Spinal cord (tissue), 10 donors: ENCODE data around the gene CLTB. TPM values are rescaled to one million over a fixed set of nuclear protein-coding genes. Genes with fewer than 3 reads are reported as not detected.
"Not testable (repeated sequence)": the region's sequence is repeated elsewhere in the genome, so short reads cannot be mapped to it uniquely, and the experiment has no call there.

Experiments used
- DNase-seq, 6 donors: peaks; one replicate each; pipeline versions ENCODE4 v3.0.0 to v3.0.0-alpha.2; 2013 to 2015; ENCODE audit warnings: low spot score in 6 of 6, low read depth in 4 of 6
- H3K27ac ChIP-seq: one replicate; pipeline ENCODE4 v1.5.1; 2013; ENCODE audit warnings: low read depth, low read length, control low read depth
- H3K27me3 ChIP-seq: one replicate; pipeline ENCODE4 v1.6.1; 2013; ENCODE audit warnings: low read length; ENCODE audit not compliant: control insufficient read depth, insufficient read depth
- H3K36me3 ChIP-seq: one replicate; pipeline ENCODE4 v1.6.1; 2013; ENCODE audit warnings: low read length; ENCODE audit not compliant: control insufficient read depth, insufficient read depth
- H3K4me1 ChIP-seq: one replicate; pipeline ENCODE4 v1.6.1; 2013; ENCODE audit warnings: low read length; ENCODE audit not compliant: control insufficient read depth, insufficient read depth
- H3K4me3 ChIP-seq: one replicate; pipeline ENCODE4 v1.5.1; 2013; ENCODE audit warnings: low read depth, low read length, control low read depth
- H3K9me3 ChIP-seq: one replicate; pipeline ENCODE4 v1.6.1; 2013; ENCODE audit warnings: low read length; ENCODE audit not compliant: control insufficient read depth, insufficient read depth
- WGBS: methylation state at CpG from one replicate; pipeline ENCODE4 v1.1.5; 2013; ENCODE audit warnings: missing lambda C conversion rate; ENCODE audit not compliant: insufficient coverage; 5-methylcytosine and 5-hydroxymethylcytosine counted together
- polyA plus RNA-seq, 2 donors: library from polyadenylated mRNA; unstranded; fragments of 120-200 nt; gene quantifications; one replicate each; pipeline ENCODE4 v1.2.1, GENCODE V29; 2013; ENCODE audit not compliant: insufficient read length in 2 of 2
- total RNA-seq, 2 donors: library from RNA; depleted of rRNA in 1 of 2; stranded (reverse); fragments of 120-200 nt in 1 of 2; fragments of >200 nt in 1 of 2; gene quantifications; one replicate each; pipeline versions ENCODE4 v1.2.3 to v1.2.4, GENCODE V29; 2013 to 2014
- donor health status: healthy.

Gene CLTB
- total and polyA plus RNA-seq, 4 donors: 70.8 to 191 (median 160) TPM

GRCh38 chr5:176415240-176415951, 943 bp downstream of the CLTB start:
- H3K27me3 ChIP-seq: no peaks in the 10 kb centered on the region
- DNase-seq: peak in 1 of 6 donors; percentile 36
- peaks cover 31% of the 10 kb centered on the region for H3K4me1 ChIP-seq
- H3K4me3 ChIP-seq: peak overlapping the region; percentile 52
- WGBS: 66% methylated on average over 5 of the region's 13 CpGs
- peaks cover 19% of the 10 kb centered on the region for H3K36me3 ChIP-seq
- H3K27ac ChIP-seq: peak overlapping the region; percentile 61
- H3K9me3 ChIP-seq: no peaks in the 10 kb centered on the region

GRCh38 chr5:176414704-176415103, 1.6 kb downstream of the CLTB start:
- DNase-seq: no peak
- Histone ChIP-seq H3K9me3 (no peaks in the 10 kb centered on the region), H3K27me3 (no peaks in the 10 kb centered on the region), H3K36me3 (peaks cover 25% of the 10 kb centered on the region), H3K27ac (no peak overlapping the region), H3K4me3 (peak overlapping the region; percentile 52), H3K4me1 (peaks cover 31% of the 10 kb centered on the region)
- whole genome bisulfite sequencing: 100% methylated on average over 1 of the region's 3 CpGs

GRCh38 chr5:176413709-176414191, 2.6 kb downstream of the CLTB start:
- WGBS: 68% methylated on average over 6 of the region's 7 CpGs
- Histone ChIP-seq H3K27ac (peak overlapping the region; percentile 2), H3K27me3 (no peaks in the 10 kb centered on the region), H3K9me3 (no peaks in the 10 kb centered on the region), H3K4me3 (no peak overlapping the region), H3K36me3 (peaks cover 34% of the 10 kb centered on the region), H3K4me1 (peaks cover 31% of the 10 kb centered on the region)
- no peak for DNase-seq

- Histone ChIP-seq H3K4me3 (no peak overlapping the region), H3K4me1 (peaks cover 31% of the 10 kb centered on the region), H3K9me3 (no peaks in the 10 kb centered on the region), H3K36me3 (peaks cover 39% of the 10 kb centered on the region), H3K27ac (peak overlapping the region; percentile 2), H3K27me3 (no peaks in the 10 kb centered on the region)
- 90% methylated on average over 2 of the region's 2 CpGs for WGBS
- DNase-seq: peak in 1 of 6 donors; percentile 36
Measured at GRCh38 chr5:176413255-176413565, 3.1 kb downstream of the CLTB start.

- H3K4me1 ChIP-seq: peaks cover 31% of the 10 kb centered on the region
- peaks cover 44% of the 10 kb centered on the region for H3K36me3 ChIP-seq
- no peaks in the 10 kb centered on the region for H3K27me3 ChIP-seq
- 87% methylated on average over 8 of the region's 10 CpGs for WGBS
- no peaks in the 10 kb centered on the region for H3K9me3 ChIP-seq
- no peak overlapping the region for H3K4me3 ChIP-seq
- H3K27ac ChIP-seq: no peak overlapping the region
- no peak for DNase-seq
Measured at GRCh38 chr5:176412517-176413254, 3.7 kb downstream of the CLTB start.

- peaks cover 64% of the 10 kb centered on the region for H3K36me3 ChIP-seq
- H3K27me3 ChIP-seq: no peaks in the 10 kb centered on the region
- H3K4me3 ChIP-seq: no peak overlapping the region
- WGBS: 86% methylated on average over 1 of the region's 5 CpGs
- no peak overlapping the region for H3K27ac ChIP-seq
- no peak for DNase-seq
- H3K9me3 ChIP-seq: no peaks in the 10 kb centered on the region
- peaks cover 21% of the 10 kb centered on the region for H3K4me1 ChIP-seq
Measured at GRCh38 chr5:176410486-176411180, 5.7 kb downstream of the CLTB start.

GRCh38 chr5:176409765-176410164, 6.6 kb downstream of the CLTB start:
- no peak for DNase-seq
- no peak overlapping the region for H3K4me3 ChIP-seq
- WGBS: 68% methylated on average over 3 of the region's 4 CpGs
- no peak overlapping the region for H3K27ac ChIP-seq
- no peaks in the 10 kb centered on the region for H3K9me3 ChIP-seq
- peaks cover 69% of the 10 kb centered on the region for H3K36me3 ChIP-seq
- H3K27me3 ChIP-seq: no peaks in the 10 kb centered on the region
- H3K4me1 ChIP-seq: peaks cover 14% of the 10 kb centered on the region

GRCh38 chr5:176408590-176408989, 7.7 kb downstream of the CLTB start:
- no peaks in the 10 kb centered on the region for H3K27me3 ChIP-seq
- H3K4me1 ChIP-seq: peaks cover 6% of the 10 kb centered on the region
- DNase-seq: no peak
- no peak overlapping the region for H3K4me3 ChIP-seq
- H3K9me3 ChIP-seq: no peaks in the 10 kb centered on the region
- no peak overlapping the region for H3K27ac ChIP-seq
- H3K36me3 ChIP-seq: peaks cover 75% of the 10 kb centered on the region
- WGBS: no CpG with 5 or more reads among the region's 5 CpGs

- WGBS: 97% methylated on average over 5 of the region's 10 CpGs
- not testable (repeated sequence) for H3K4me1 ChIP-seq, H3K9me3 ChIP-seq, DNase-seq, H3K4me3 ChIP-seq, H3K27me3 ChIP-seq, H3K27ac ChIP-seq
- H3K36me3 ChIP-seq: peaks cover 72% of the 10 kb centered on the region
Measured at GRCh38 chr5:176408252-176408573, 8.1 kb downstream of the CLTB start.
